Activated CD4-positive, alpha-beta T cell treated with anti-CD3 and anti-CD28 coated beads, Interleukin-2, amount 10 ng/mL, durations not matched to agents 7 days and 5 days (primary cell): Measurements from ENCODE around the gene E2F1. TPM values are rescaled to one million over a fixed set of nuclear protein-coding genes. Genes with fewer than 3 reads are reported as not detected.
"Not testable (repeated sequence)": the region's sequence is repeated elsewhere in the genome, so short reads cannot be mapped to it uniquely, and the experiment has no call there.

Experiments
- CTCF ChIA-PET: fragments of 350-600 bp; sonication (Branson Sonifier 250); formaldehyde crosslinking; loops from one replicate; lab custom pipeline; 2021; ENCODE audit warnings: antibody characterized with exemption; lab: Charles Lee
- POLR2A ChIA-PET: fragments of 350-600 bp; sonication (Branson Sonifier 250); formaldehyde crosslinking; loops from one replicate; lab custom pipeline; 2021; ENCODE audit warnings: antibody characterized with exemption; lab: Charles Lee
- DNase-seq: peaks from one replicate; pipeline ENCODE4 v3.0.0-alpha.2; 2020
- H3K27ac Mint-ChIP-seq: one replicate; pipeline ENCODE4 v1.8.0; 2021; ENCODE audit warnings: mild to moderate bottlenecking, moderate library complexity, mixed read lengths
- H3K27me3 Mint-ChIP-seq: one replicate; pipeline ENCODE4 v1.8.0; 2021; ENCODE audit warnings: mixed read lengths
- H3K36me3 Mint-ChIP-seq: one replicate; pipeline ENCODE4 v1.8.0; 2021; ENCODE audit warnings: low read depth, mixed read lengths
- H3K4me1 Mint-ChIP-seq: one replicate; pipeline ENCODE4 v1.8.0; 2021; ENCODE audit warnings: mixed read lengths
- H3K4me3 Mint-ChIP-seq: one replicate; pipeline ENCODE4 v1.8.0; 2021; ENCODE audit warnings: mild to moderate bottlenecking, moderate library complexity, mixed read lengths
- H3K9me3 Mint-ChIP-seq: one replicate; pipeline ENCODE4 v1.8.0; 2021; ENCODE audit warnings: mixed read lengths
- total RNA-seq, 2 experiments: library from RNA; stranded (reverse); gene quantifications; one replicate each; pipeline ENCODE4 v1.2.3, GENCODE V29; 2021

Gene E2F1
- total RNA-seq, 2 experiments from 2014 or later: 64.9 to 69.8 TPM

GRCh38 chr20:33704197-33704924, 18.2 kb upstream of the E2F1 start:
- Mint-ChIP-seq H3K9me3 (no peaks in the 10 kb centered on the region), H3K27ac (no peak overlapping the region), H3K4me3 (no peak overlapping the region), H3K36me3 (peaks cover 16% of the 10 kb centered on the region), H3K27me3 (no peaks in the 10 kb centered on the region), H3K4me1 (peaks cover 3% of the 10 kb centered on the region)
- DNase-seq: no peak
- POLR2A ChIA-PET: no interaction called here
- CTCF ChIA-PET: interaction anchor here (1.5 to 2.4 kb wide), 2 partner anchors 15 to 19 kb away, joined by 4 to 10 read pairs; partner anchors contain the start of gene PXMP4

- no peak for DNase-seq
- H3K4me1 Mint-ChIP-seq: no peaks in the 10 kb centered on the region
- H3K27me3 Mint-ChIP-seq: no peaks in the 10 kb centered on the region
- no peaks in the 10 kb centered on the region for H3K9me3 Mint-ChIP-seq
- ChIA-PET CTCF (interaction anchor here (1.5 to 2.4 kb wide), 2 partner anchors 16 to 18 kb away, joined by 4 to 10 read pairs; partner anchors contain the start of gene PXMP4), POLR2A (no interaction called here)
- no peak overlapping the region for H3K4me3 Mint-ChIP-seq
- H3K27ac Mint-ChIP-seq: no peak overlapping the region
- H3K36me3 Mint-ChIP-seq: peaks cover 16% of the 10 kb centered on the region
Observed at GRCh38 chr20:33703498-33704137, 17.4 kb upstream of the E2F1 start.

GRCh38 chr20:33702861-33703260, 16.7 kb upstream of the E2F1 start:
- Mint-ChIP-seq H3K27me3 (no peaks in the 10 kb centered on the region), H3K9me3 (peaks cover 3% of the 10 kb centered on the region), H3K27ac (no peak overlapping the region), H3K4me1 (no peaks in the 10 kb centered on the region), H3K36me3 (peaks cover 19% of the 10 kb centered on the region), H3K4me3 (no peak overlapping the region)
- no peak for DNase-seq
- CTCF ChIA-PET: interaction anchor here (0.6 to 1.0 kb wide), 2 partner anchors 18 to 33 kb away, joined by 3 to 6 read pairs; no protein-coding TSS in a partner anchor
- POLR2A ChIA-PET: no interaction called here

GRCh38 chr20:33701629-33702450, 15.7 kb upstream of the E2F1 start:
- Mint-ChIP-seq H3K36me3 (peaks cover 11% of the 10 kb centered on the region), H3K4me3 (no peak overlapping the region), H3K27ac (no peak overlapping the region), H3K9me3 (peaks cover 3% of the 10 kb centered on the region), H3K27me3 (no peaks in the 10 kb centered on the region), H3K4me1 (no peaks in the 10 kb centered on the region)
- CTCF ChIA-PET: interaction anchor here (0.6 to 1.0 kb wide), 2 partner anchors 19 to 34 kb away, joined by 3 to 6 read pairs; no protein-coding TSS in a partner anchor
- DNase-seq: no peak
- POLR2A ChIA-PET: no interaction called here

- CTCF ChIA-PET, DNase-seq, H3K9me3 Mint-ChIP-seq, H3K4me3 Mint-ChIP-seq, H3K27ac Mint-ChIP-seq, H3K4me1 Mint-ChIP-seq, H3K27me3 Mint-ChIP-seq, POLR2A ChIA-PET: not testable (repeated sequence)
- peaks cover 11% of the 10 kb centered on the region for H3K36me3 Mint-ChIP-seq
Observed at GRCh38 chr20:33700696-33701441, 14.7 kb upstream of the E2F1 start.

- POLR2A ChIA-PET, H3K9me3 Mint-ChIP-seq, H3K27me3 Mint-ChIP-seq, H3K4me3 Mint-ChIP-seq, H3K27ac Mint-ChIP-seq, CTCF ChIA-PET, H3K4me1 Mint-ChIP-seq, DNase-seq: not testable (repeated sequence)
- H3K36me3 Mint-ChIP-seq: peaks cover 11% of the 10 kb centered on the region
Observed at GRCh38 chr20:33698966-33699365, 12.8 kb upstream of the E2F1 start.

GRCh38 chr20:33697129-33697528, 10.9 kb upstream of the E2F1 start:
- H3K4me3 Mint-ChIP-seq: no peak overlapping the region
- ChIA-PET POLR2A (no interaction called here), CTCF (no interaction called here)
- H3K4me1 Mint-ChIP-seq: peaks cover 1% of the 10 kb centered on the region
- DNase-seq: no peak
- peaks cover 9% of the 10 kb centered on the region for H3K36me3 Mint-ChIP-seq
- no peaks in the 10 kb centered on the region for H3K27me3 Mint-ChIP-seq
- H3K9me3 Mint-ChIP-seq: peaks cover 3% of the 10 kb centered on the region
- H3K27ac Mint-ChIP-seq: no peak overlapping the region

- H3K27me3 Mint-ChIP-seq: no peaks in the 10 kb centered on the region
- H3K4me3 Mint-ChIP-seq: no peak overlapping the region
- peaks cover 3% of the 10 kb centered on the region for H3K9me3 Mint-ChIP-seq
Observed at GRCh38 chr20:33696448-33696847, 10.3 kb upstream of the E2F1 start.

GRCh38 chr20:33694639-33695012, 8.4 kb upstream of the E2F1 start:
- peak overlapping the region; percentile 72 for H3K27ac Mint-ChIP-seq
- peaks cover 3% of the 10 kb centered on the region for H3K36me3 Mint-ChIP-seq
- H3K4me3 Mint-ChIP-seq: no peak overlapping the region
- POLR2A ChIA-PET: no interaction called here
- H3K27me3 Mint-ChIP-seq: no peaks in the 10 kb centered on the region
- peaks cover 3% of the 10 kb centered on the region for H3K9me3 Mint-ChIP-seq
- DNase-seq: no peak
- CTCF ChIA-PET: interaction anchor here (1.1 to 1.9 kb wide), 2 partner anchors 27 to 32 kb away, joined by 3 to 4 read pairs; partner anchors contain the start of gene ACTL10
- H3K4me1 Mint-ChIP-seq: peaks cover 22% of the 10 kb centered on the region

More at GRCh38 chr20:33696448-33696847, 10.3 kb upstream of the E2F1 start:
- Mint-ChIP-seq H3K27ac (no peak overlapping the region), H3K4me1 (peaks cover 5% of the 10 kb centered on the region), H3K36me3 (peaks cover 4% of the 10 kb centered on the region)
- ChIA-PET POLR2A (no interaction called here), CTCF (no interaction called here)
- no peak for DNase-seq

- peaks cover 3% of the 10 kb centered on the region for H3K9me3 Mint-ChIP-seq
- H3K4me1 Mint-ChIP-seq: peaks cover 28% of the 10 kb centered on the region
- H3K27ac Mint-ChIP-seq: no peak overlapping the region
- DNase-seq: no peak
- no peaks in the 10 kb centered on the region for H3K27me3 Mint-ChIP-seq
- CTCF ChIA-PET: interaction anchor here (1.1 to 2.1 kb wide), 4 partner anchors 13 to 33 kb away, joined by 3 to 5 read pairs (median 4); partner anchors contain the start of genes ACTL10 and PXMP4
- peaks cover 3% of the 10 kb centered on the region for H3K36me3 Mint-ChIP-seq
- POLR2A ChIA-PET: no interaction called here
- no peak overlapping the region for H3K4me3 Mint-ChIP-seq
Observed at GRCh38 chr20:33693741-33694638, 7.8 kb upstream of the E2F1 start.

- DNase-seq: no peak
- Mint-ChIP-seq H3K27ac (no peak overlapping the region), H3K27me3 (no peaks in the 10 kb centered on the region), H3K4me3 (no peak overlapping the region), H3K36me3 (peaks cover under 1% of the 10 kb centered on the region), H3K9me3 (peaks cover under 1% of the 10 kb centered on the region), H3K4me1 (peaks cover 35% of the 10 kb centered on the region)
- ChIA-PET CTCF (interaction anchor here (1.3 to 2.1 kb wide), 3 partner anchors 12 to 27 kb away, joined by 3 to 5 read pairs (median 4); partner anchors contain the start of genes ACTL10 and PXMP4), POLR2A (interaction anchor here (0.6 kb wide), 1 partner anchor 14 kb away, joined by 3 read pairs; no protein-coding TSS in a partner anchor)
Observed at GRCh38 chr20:33693289-33693688, 7.1 kb upstream of the E2F1 start.
